HG03196 (cell line): ENCODE data around the gene TBR1.

Experiments
- ATAC-seq: cut with Tn5 transposase; IDR thresholded peaks from one replicate; pipeline ENCODE4 v1.9.1; 2021; ENCODE audit not compliant: unreplicated experiment

TBR1 gene

GRCh38 chr2:161414042-161415033 lies 1.8 kb upstream of the TBR1 start:
- peak; percentile 37 for ATAC-seq

GRCh38 chr2:161415034-161415986 lies 787 bp upstream of the TBR1 start:
- ATAC-seq, result peak; percentile 28

- no peak for ATAC-seq
Observed at GRCh38 chr2:161416708-161417437, 776 bp downstream of the TBR1 start.

- ATAC-seq, result no peak
Observed at GRCh38 chr2:161417438-161418274, 1.6 kb downstream of the TBR1 start.

- no peak for ATAC-seq
Observed at GRCh38 chr2:161418275-161418714, 2.2 kb downstream of the TBR1 start.

- no peak for ATAC-seq
Observed at GRCh38 chr2:161418715-161419637, 2.9 kb downstream of the TBR1 start.

- no peak for ATAC-seq
Observed at GRCh38 chr2:161419638-161420190, 3.6 kb downstream of the TBR1 start.

- ATAC-seq, result no peak
Observed at GRCh38 chr2:161420406-161421074, 4.4 kb downstream of the TBR1 start.

- no peak for ATAC-seq
Observed at GRCh38 chr2:161421686-161422085, 5.6 kb downstream of the TBR1 start.

GRCh38 chr2:161422816-161423403 lies 6.8 kb downstream of the TBR1 start:
- no peak for ATAC-seq

- no peak for ATAC-seq
Observed at GRCh38 chr2:161423421-161424393, 7.6 kb downstream of the TBR1 start.

GRCh38 chr2:161424394-161424769 lies 8.3 kb downstream of the TBR1 start:
- ATAC-seq, result no peak

GRCh38 chr2:161424891-161425727 lies 9.0 kb downstream of the TBR1 start:
- ATAC-seq, result no peak

GRCh38 chr2:161425728-161426454 lies 9.8 kb downstream of the TBR1 start:
- no peak for ATAC-seq

GRCh38 chr2:161426455-161426921 lies 10.4 kb downstream of the TBR1 start:
- no peak for ATAC-seq
